GM06990 (cell line): ENCODE results near the gene KRTAP10-9.
"Not testable (repeated sequence)": the region's sequence is repeated elsewhere in the genome, so short reads cannot be mapped to it uniquely, and the experiment has no call there.

Source experiments
- DNase-seq: peaks from one replicate; pipeline ENCODE4 v3.0.0-alpha.2; 2011; ENCODE audit not compliant: insufficient read length; ENCODE audit errors: extremely low read depth
- H3K27me3 ChIP-seq: replicated peaks from 2 replicates; pipeline ENCODE4 v1.6.0; 2011; ENCODE audit warnings: low read length; ENCODE audit not compliant: control insufficient read depth, insufficient read depth
- H3K36me3 ChIP-seq: 2 replicates; pipeline ENCODE4 v1.5.1; 2011; ENCODE audit warnings: low read length; ENCODE audit not compliant: control insufficient read depth, insufficient read depth
- H3K4me3 ChIP-seq: replicated peaks from 2 replicates; pipeline ENCODE4 v1.5.1; 2011; ENCODE audit warnings: low read depth, mild to moderate bottlenecking, control low read depth, low read length
- TF ChIP-seq, protein P1 (sequence below): IDR thresholded peaks from 2 replicates; pipeline ENCODE4 v1.5.1; 2011; ENCODE audit warnings: low read length, control low read depth, mild to moderate bottlenecking, inconsistent platforms; ENCODE audit not compliant: insufficient read depth, poor library complexity, severe bottlenecking

Gene KRTAP10-9

DNA sequence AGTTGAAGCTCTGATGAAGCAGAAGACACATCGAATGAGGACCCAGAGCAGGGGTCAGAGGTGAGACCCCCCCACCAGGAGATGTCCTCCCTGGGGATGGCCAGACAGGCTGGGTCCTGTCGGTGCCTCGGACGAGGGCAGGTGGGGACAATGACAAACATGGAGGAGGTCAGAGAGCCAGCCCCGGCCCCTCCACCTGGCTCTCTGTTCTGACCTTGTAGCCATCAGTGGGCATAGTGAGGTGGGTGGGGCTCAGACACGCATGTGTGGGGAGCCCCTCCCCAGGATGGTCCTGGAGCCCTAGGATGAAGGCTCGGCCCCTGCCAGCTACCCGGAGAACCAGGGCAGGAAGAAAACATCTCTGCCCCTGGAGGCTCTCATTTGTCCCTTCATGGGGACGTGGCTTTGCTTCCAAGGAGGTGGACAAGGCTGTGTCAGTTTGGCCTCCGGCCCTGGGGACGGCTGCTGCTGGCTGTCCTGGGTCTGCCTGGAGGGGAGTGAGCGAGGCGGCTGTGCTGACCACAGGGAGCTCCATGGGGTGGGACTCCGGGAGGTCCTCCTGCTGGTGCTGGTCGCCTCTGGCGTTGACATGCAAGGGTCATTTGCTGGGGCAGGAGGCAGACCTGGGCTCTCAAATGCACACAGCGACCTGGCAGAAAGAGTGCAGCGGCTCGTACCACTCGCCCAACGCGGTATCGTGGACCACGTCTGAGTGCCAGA is 37.1 kb upstream of the KRTAP10-9 start:
- H3K36me3 ChIP-seq = no peaks in the 10 kb centered on the region

DNA sequence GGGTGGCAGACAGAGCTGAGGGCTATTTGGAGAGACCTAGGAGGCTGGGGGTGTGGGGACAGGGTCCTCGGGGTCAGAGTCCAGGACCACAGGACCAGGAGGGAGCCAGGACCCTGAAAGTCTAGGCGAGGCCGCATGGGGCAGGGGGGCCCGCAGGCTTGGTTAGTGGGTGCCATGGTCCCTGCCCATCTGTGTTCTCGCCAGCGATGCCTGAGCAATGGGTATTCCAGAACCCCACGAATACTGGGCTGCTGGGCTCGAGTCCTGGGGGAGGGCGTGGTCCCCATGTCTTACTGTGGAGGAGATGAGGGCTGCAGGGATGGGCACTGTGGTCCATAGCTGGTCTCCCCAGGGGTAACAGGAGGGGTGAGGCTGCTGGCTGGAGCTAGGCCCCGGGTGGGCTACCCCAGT is 36.6 kb upstream of the KRTAP10-9 start:
- H3K36me3 ChIP-seq = no peaks in the 10 kb centered on the region
- TF ChIP-seq, protein P1, sequence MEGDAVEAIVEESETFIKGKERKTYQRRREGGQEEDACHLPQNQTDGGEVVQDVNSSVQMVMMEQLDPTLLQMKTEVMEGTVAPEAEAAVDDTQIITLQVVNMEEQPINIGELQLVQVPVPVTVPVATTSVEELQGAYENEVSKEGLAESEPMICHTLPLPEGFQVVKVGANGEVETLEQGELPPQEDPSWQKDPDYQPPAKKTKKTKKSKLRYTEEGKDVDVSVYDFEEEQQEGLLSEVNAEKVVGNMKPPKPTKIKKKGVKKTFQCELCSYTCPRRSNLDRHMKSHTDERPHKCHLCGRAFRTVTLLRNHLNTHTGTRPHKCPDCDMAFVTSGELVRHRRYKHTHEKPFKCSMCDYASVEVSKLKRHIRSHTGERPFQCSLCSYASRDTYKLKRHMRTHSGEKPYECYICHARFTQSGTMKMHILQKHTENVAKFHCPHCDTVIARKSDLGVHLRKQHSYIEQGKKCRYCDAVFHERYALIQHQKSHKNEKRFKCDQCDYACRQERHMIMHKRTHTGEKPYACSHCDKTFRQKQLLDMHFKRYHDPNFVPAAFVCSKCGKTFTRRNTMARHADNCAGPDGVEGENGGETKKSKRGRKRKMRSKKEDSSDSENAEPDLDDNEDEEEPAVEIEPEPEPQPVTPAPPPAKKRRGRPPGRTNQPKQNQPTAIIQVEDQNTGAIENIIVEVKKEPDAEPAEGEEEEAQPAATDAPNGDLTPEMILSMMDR = no peak
- H3K4me3 ChIP-seq = no peak overlapping the region
- no peak for DNase-seq
- no peaks in the 10 kb centered on the region for H3K27me3 ChIP-seq

More for the DNA sequence above, 37.1 kb upstream of the KRTAP10-9 start:
- TF ChIP-seq, protein P1 = no peak
- no peak for DNase-seq
- Histone ChIP-seq H3K27me3 (no peaks in the 10 kb centered on the region), H3K4me3 (no peak overlapping the region)

DNA sequence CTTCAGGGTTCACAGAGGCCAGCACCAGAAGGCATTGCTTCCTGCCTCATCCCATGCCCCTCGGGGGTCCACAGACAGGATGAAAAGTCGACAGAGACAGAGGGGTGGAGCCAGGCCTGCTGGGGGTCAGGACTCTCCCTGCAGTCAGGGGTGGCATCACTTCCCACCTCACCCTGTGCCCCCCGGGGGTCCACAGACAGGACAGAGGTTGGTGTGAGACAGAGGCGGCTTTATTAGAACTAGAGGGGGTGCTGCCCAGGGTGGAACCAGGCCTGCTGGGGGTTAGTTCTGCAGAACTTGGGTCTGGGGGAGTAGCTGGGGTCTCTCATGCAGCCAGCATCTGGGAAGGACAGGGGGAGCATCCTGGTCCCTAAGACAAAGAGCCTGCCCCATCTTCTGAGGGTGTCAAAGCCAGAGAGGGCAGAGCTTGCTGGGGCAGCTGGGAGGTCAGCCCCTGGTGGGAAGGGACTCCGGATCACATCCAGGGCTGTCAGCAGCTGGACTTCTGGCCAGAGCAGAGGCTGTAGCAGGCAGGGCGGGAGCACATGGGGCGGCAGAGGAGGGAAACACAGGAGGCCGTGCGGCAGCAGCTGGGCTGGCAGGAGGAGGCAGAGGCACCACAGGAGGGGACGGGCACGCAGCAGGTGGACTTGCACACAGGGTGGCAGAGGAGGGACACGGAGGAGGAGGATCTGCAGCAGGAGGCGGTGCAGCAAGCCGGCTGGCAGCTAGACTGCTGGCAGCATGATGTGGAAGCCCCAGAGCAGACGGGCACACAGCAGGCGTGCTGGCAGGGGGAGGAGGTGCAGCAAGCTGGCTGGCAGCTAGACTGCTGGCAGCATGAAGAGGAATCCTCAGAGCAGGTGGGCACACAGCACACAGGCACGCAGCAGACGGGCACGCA is 35.7 kb upstream of the KRTAP10-9 start:
- not testable (repeated sequence) for H3K4me3 ChIP-seq, H3K36me3 ChIP-seq, DNase-seq, H3K27me3 ChIP-seq

DNA sequence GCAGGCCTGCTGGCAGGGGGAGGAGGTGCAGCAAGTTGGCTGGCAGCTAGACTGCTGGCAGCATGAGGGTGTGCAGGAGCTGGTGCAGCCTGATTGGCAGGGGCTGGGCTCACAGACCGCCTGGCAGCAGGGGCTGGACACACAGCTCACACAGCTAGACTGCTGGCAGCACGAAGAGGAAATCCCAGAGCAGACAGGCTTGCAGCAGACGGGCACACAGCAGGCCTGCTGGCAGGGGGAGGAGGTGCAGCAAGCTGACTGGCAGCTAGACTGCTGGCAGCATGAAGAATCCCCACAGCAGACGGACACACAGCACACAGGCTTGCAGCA is 35.1 kb upstream of the KRTAP10-9 start:
- H3K36me3 ChIP-seq, H3K27me3 ChIP-seq, DNase-seq: not testable (repeated sequence)

DNA sequence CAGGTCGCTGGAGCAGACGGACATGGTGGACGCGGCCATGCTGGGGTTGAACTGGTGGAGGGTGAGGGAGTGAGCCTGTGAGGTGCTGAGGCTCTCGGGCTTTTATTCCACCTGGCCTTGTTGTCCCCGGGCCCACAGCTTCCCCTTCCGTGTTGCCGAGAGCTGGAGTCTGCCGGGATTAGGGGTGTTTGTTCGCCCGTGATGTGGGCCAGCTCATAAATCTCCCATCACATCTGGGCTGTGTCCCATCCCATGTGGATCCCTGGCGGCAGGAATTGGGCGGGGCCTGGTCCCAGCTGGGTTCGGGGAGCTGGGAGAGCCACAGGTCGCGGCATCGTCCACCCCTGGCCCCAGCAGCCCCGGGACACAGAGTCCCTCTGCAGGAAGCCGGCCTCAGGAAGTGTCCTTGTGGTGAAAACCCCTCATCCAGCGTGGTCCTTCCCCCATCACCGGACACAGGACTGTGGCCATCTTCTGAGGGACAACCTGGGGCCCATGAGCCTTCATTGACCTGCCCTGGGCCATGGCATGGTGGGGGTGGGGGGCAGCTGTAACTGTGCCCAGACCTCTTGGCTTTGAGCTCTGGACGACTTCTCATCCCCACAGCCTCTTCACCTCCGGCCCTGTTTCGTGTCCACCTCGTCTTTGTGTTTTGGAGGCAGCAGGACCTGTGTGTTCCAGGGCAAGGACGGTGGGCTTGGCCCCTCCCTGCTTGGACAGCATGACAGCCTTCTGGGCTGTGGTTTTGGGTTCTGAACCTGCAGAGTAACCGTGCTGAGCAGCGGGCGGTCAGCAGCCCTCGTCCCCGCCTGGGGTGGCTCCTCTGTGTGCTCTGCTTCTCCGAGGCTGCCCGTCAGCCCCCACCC is 34.2 kb upstream of the KRTAP10-9 start, which contains the start of gene KRTAP10-6:
KRTAP10-6 (minus strand) TSS at position 60 of the 866 bp plus-strand sequence; CDS start at position 39, 21 bp downstream.
- Histone ChIP-seq H3K27me3 (no peaks in the 10 kb centered on the region), H3K36me3 (no peaks in the 10 kb centered on the region), H3K4me3 (no peak within 1 kb of the TSS)
- TF ChIP-seq, protein P1 = no peak
- no peak for DNase-seq

More for the DNA sequence above, 35.1 kb upstream of the KRTAP10-9 start:
- not testable (repeated sequence) for H3K4me3 ChIP-seq

DNA sequence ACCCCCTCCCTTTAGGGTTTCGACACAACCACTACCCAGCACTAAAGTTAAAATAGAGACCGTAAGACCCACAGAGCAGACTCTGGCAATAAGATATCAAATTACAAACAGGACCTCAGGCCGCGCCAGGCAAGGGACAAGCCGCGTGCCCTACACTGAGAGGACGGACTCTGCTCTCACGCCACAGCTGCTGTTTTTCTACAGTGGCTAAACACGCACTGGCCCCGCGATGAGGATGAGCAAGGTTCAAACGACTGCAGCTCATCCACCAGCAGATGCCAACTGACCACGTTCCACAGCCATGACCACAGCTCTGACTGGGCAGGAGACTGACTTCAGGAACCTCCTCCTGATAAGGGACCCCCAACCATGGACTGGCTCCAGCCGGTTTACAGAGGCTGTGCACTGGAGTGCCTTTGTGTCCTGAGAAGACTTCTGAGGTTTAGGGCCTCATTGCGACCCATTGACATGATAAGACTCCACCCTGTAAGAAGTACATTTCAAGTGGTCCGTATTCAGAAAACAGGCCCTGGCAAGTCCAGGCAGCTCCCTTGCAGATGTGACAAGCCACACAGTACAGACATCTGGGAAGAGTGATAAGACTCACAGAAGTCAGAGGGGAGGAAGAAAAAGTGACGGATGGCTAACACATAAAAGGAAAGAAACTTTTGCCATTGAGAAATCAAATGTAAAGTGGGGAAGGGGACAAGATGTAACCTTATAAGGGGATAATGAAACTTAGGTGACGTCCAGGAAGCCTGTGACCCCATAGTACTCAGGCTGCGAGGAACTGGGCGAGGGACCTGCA is 33.1 kb upstream of the KRTAP10-9 start:
- TF ChIP-seq, protein P1 = no peak
- Histone ChIP-seq H3K4me3 (no peak overlapping the region), H3K27me3 (no peaks in the 10 kb centered on the region), H3K36me3 (no peaks in the 10 kb centered on the region)
- DNase-seq = no peak
